HG03342 (cell line): ENCODE measurements around the gene MFAP2.

Source experiments
- ATAC-seq: cut with Tn5 transposase; IDR thresholded peaks from one replicate; pipeline ENCODE4 v1.9.1; 2021; ENCODE audit warnings: mild to moderate bottlenecking, moderate library complexity; ENCODE audit not compliant: unreplicated experiment

The MFAP2 gene

GRCh38 chr1:16981269-16981849 lies 939 bp upstream of the MFAP2 start:
- ATAC-seq = no peak

GRCh38 chr1:16979475-16980327 lies 719 bp downstream of the MFAP2 start:
- no peak for ATAC-seq

- ATAC-seq = no peak
Observed at GRCh38 chr1:16978567-16979474, 1.6 kb downstream of the MFAP2 start.

- ATAC-seq = no peak
Observed at GRCh38 chr1:16978139-16978538, 2.3 kb downstream of the MFAP2 start.

GRCh38 chr1:16977377-16977776 lies 3.0 kb downstream of the MFAP2 start:
- no peak for ATAC-seq

GRCh38 chr1:16976966-16977365 lies 3.5 kb downstream of the MFAP2 start:
- ATAC-seq = no peak

- no peak for ATAC-seq
Observed at GRCh38 chr1:16975838-16976237, 4.6 kb downstream of the MFAP2 start.

GRCh38 chr1:16975211-16975610 lies 5.2 kb downstream of the MFAP2 start:
- ATAC-seq = no peak

- ATAC-seq = no peak
Observed at GRCh38 chr1:16973215-16973614, 7.2 kb downstream of the MFAP2 start.

GRCh38 chr1:16972189-16972895 lies 8.1 kb downstream of the MFAP2 start:
- ATAC-seq = no peak

GRCh38 chr1:16971341-16972188 lies 8.9 kb downstream of the MFAP2 start:
- no peak for ATAC-seq

GRCh38 chr1:16970132-16970910 lies 10.1 kb downstream of the MFAP2 start:
- ATAC-seq = no peak

- ATAC-seq = no peak
Observed at GRCh38 chr1:16969651-16970050, 10.8 kb downstream of the MFAP2 start.

- ATAC-seq = no peak
Observed at GRCh38 chr1:16969057-16969611, 11.3 kb downstream of the MFAP2 start.

GRCh38 chr1:16968372-16968771 lies 12.0 kb downstream of the MFAP2 start:
- ATAC-seq = no peak

GRCh38 chr1:16967962-16968361 lies 12.5 kb downstream of the MFAP2 start:
- ATAC-seq = no peak

GRCh38 chr1:16967095-16967575 lies 13.3 kb downstream of the MFAP2 start:
- ATAC-seq = no peak

GRCh38 chr1:16966282-16966681 lies 14.1 kb downstream of the MFAP2 start:
- ATAC-seq = no peak
